ENCODE data around the gene FOXN3. TPM values are rescaled to one million over a fixed set of nuclear protein-coding genes. Genes with fewer than 3 reads are reported as not detected.

FOXN3 gene
- total RNA-seq, 1 experiment from 2014 or later = 125 TPM

DNA sequence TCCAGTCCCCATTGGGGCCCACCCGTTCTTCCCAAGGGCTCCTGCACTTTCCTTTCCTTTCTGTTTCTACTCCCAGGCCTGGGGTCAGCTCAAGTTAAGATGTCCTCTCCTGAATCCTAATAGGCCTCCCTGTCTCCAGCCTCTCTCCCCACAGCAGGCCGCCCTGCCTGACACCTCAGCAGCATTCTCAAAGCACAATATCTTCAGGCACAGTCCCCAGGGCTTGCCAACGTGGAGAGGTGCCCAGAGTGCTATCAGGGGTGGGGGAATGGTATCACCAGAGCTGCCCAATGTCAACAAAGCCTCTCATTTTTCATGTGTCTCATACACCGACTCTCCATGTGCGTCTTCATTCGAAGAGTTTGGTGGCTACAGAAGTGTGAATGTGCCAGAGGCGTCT is 123.0 kb downstream of the FOXN3 start:
- Histone ChIP-seq H2BK20ac (ENCODE audit: low read depth, low read length, poor library complexity, severe bottlenecking) (no peak overlapping the region), H2BK12ac (ENCODE audit: insufficient read length, low read depth, low read length) (peak overlapping the region; percentile 82), H3K4me2 (ENCODE audit: insufficient read depth, insufficient read length, low read length) (peak overlapping the region; percentile 15), H3K79me2 (ENCODE audit: insufficient read depth, low read length) (peaks cover 21% of the 10 kb centered on the region; the same call in 1 of the 2 replicates), H4K20me1 (ENCODE audit: control insufficient read depth, insufficient read depth, insufficient read length) (no peaks in the 10 kb centered on the region), H3K4me1 (ENCODE audit: insufficient read depth, low read length) (peaks cover 24% of the 10 kb centered on the region; the same call in 1 of the 2 replicates), H3K9me3 (ENCODE audit: control insufficient read depth, low read depth, low read length) (no peaks in the 10 kb centered on the region), H4K5ac (ENCODE audit: insufficient read length, low read depth, low read length) (no peak overlapping the region), H3K23ac (ENCODE audit: insufficient read length, low read depth, low read length) (no peak overlapping the region), H4K91ac (ENCODE audit: insufficient read length, low read depth, low read length) (no peak overlapping the region), H2AK5ac (ENCODE audit: insufficient read length, low read length) (no peak overlapping the region), H3K18ac (ENCODE audit: insufficient read length, low read depth, low read length) (peak overlapping the region; percentile 89), H3K79me1 (ENCODE audit: insufficient read depth, low read depth, low read length, poor library complexity, severe bottlenecking) (peaks cover 5% of the 10 kb centered on the region), H2BK15ac (ENCODE audit: low read depth, low read length) (no peak overlapping the region), H3K9ac (ENCODE audit: extremely low read depth, insufficient read length, low read length) (no peak overlapping the region), H2BK5ac (ENCODE audit: insufficient read length, low read length) (peak overlapping the region; percentile 84), H3K27me3 (ENCODE audit: insufficient read depth, low read length) (no peaks in the 10 kb centered on the region), H3K23me2 (ENCODE audit: insufficient read length, low read depth, low read length, poor library complexity, severe bottlenecking) (no peaks in the 10 kb centered on the region), H2BK120ac (ENCODE audit: low read depth, low read length, poor library complexity, severe bottlenecking) (no peak overlapping the region), H3K27ac (ENCODE audit: insufficient read length, low read depth, low read length) (peak overlapping the region; percentile 92), H3K56ac (ENCODE audit: insufficient read length, low read depth, low read length) (no peak overlapping the region), H3K4ac (ENCODE audit: low read depth, low read length) (no peak overlapping the region), H4K8ac (replicated peaks; ENCODE audit: insufficient read length, low read depth, low read length) (no peak overlapping the region), H3K14ac (ENCODE audit: insufficient read depth, low read length) (peak overlapping the region; percentile 55; the same call in 1 of the 2 replicates), H3T11ph (ENCODE audit: low read length) (no peak overlapping the region), H2AFZ (ENCODE audit: low read length) (no peak overlapping the region)
- Mint-ChIP-seq H3K36me3 (ENCODE audit: insufficient read depth in 1 of 3, low read depth in 3 of 3) (peaks cover 30 to 42% (median 32%) of the 10 kb centered on the region in 3 experiments), H3K27ac (peak overlapping the region; percentile 92 to 98 (median 97)), H3K9me3 (no peaks in the 10 kb centered on the region; a peak in 2 of 5 replicates), H3K27me3 (ENCODE audit: low read depth) (no peaks in the 10 kb centered on the region), H3K4me1 (peaks cover 73 to 78% of the 10 kb centered on the region in 2 experiments), H3K4me3 (peak overlapping the region; percentile 3 to 35; a peak in 4 of 5 replicates)
- no peak for DNase-seq
- WGBS (ENCODE audit: extremely low coverage, insufficient read length, low lambda C conversion rate) = no CpG with 5 or more reads among the region's 7 CpGs
- TF ChIP-seq, protein P1, sequence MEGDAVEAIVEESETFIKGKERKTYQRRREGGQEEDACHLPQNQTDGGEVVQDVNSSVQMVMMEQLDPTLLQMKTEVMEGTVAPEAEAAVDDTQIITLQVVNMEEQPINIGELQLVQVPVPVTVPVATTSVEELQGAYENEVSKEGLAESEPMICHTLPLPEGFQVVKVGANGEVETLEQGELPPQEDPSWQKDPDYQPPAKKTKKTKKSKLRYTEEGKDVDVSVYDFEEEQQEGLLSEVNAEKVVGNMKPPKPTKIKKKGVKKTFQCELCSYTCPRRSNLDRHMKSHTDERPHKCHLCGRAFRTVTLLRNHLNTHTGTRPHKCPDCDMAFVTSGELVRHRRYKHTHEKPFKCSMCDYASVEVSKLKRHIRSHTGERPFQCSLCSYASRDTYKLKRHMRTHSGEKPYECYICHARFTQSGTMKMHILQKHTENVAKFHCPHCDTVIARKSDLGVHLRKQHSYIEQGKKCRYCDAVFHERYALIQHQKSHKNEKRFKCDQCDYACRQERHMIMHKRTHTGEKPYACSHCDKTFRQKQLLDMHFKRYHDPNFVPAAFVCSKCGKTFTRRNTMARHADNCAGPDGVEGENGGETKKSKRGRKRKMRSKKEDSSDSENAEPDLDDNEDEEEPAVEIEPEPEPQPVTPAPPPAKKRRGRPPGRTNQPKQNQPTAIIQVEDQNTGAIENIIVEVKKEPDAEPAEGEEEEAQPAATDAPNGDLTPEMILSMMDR (conservative IDR thresholded peaks at IDR 0.05) = no peak
